IMR-90 (cell line): ENCODE data around the gene STPG4. TPM values are rescaled to one million over a fixed set of nuclear protein-coding genes. Genes with fewer than 3 reads are reported as not detected.

Experiments
- ATAC-seq: fragments of 200-7000 bp; cut with Tn5 transposase; 2 replicates; pipeline ENCODE4 v1.9.1; 2020; ENCODE audit warnings: low read depth, mild to moderate bottlenecking, moderate library complexity
- BruUV-seq: library from RNA; stranded (reverse); fragments of 400-500 nt; replicated peaks from 2 replicates; lab custom pipeline; 2021; lab: Mats Ljungman, UMichigan
- CTCF ChIA-PET: fragments of 300-600 bp; formaldehyde crosslinking; extraction: SDS; loops from one replicate; lab custom pipeline; 2021; ENCODE audit warnings: antibody characterized with exemption; lab: Yijun Ruan, JAX
- POLR2A ChIA-PET: fragments of 300-600 bp; sonication (Branson Sonifier 250); formaldehyde crosslinking; loops from one replicate; lab custom pipeline; 2022; ENCODE audit warnings: antibody characterized with exemption; ENCODE audit not compliant: unreplicated experiment; lab: Charles Lee
- DNase-seq: peaks from one replicate; pipeline ENCODE4 v3.0.0; 2013
- H2AFZ ChIP-seq: replicated peaks from 2 replicates; pipeline ENCODE3; 2013; ENCODE audit warnings: low read length, mild to moderate bottlenecking; ENCODE audit not compliant: poor library complexity
- H2AK5ac ChIP-seq: 2 replicates; pipeline ENCODE4 v1.6.1; 2013; ENCODE audit warnings: low read depth, low read length, inconsistent platforms
- H2AK9ac ChIP-seq: replicated peaks from 2 replicates; pipeline ENCODE3; 2013; ENCODE audit warnings: mild to moderate bottlenecking, low read depth, low read length, moderate library complexity; ENCODE audit not compliant: poor library complexity
- H2BK120ac ChIP-seq: 2 replicates; pipeline ENCODE4 v1.6.1; 2013; ENCODE audit warnings: low read depth, low read length, inconsistent platforms
- H2BK15ac ChIP-seq: 3 replicates; pipeline ENCODE4 v1.6.1; 2013; ENCODE audit warnings: low read depth, low read length, inconsistent platforms
- H2BK20ac ChIP-seq: 2 replicates; pipeline ENCODE4 v1.6.1; 2013; ENCODE audit warnings: low read depth, mild to moderate bottlenecking, inconsistent platforms, low read length, moderate library complexity
- H2BK5ac ChIP-seq: 2 replicates; pipeline ENCODE4 v1.6.1; 2013; ENCODE audit warnings: mild to moderate bottlenecking, low read depth, low read length, inconsistent platforms; ENCODE audit not compliant: poor library complexity, severe bottlenecking
- H3K14ac ChIP-seq: replicated peaks from 2 replicates; pipeline ENCODE4 v1.6.1; 2013; ENCODE audit warnings: low read depth, low read length, inconsistent platforms
- H3K18ac ChIP-seq: 2 replicates; pipeline ENCODE4 v1.6.1; 2013; ENCODE audit warnings: low read depth, low read length, control low read depth
- H3K23ac ChIP-seq: 2 replicates; pipeline ENCODE4 v1.6.1; 2013; ENCODE audit warnings: low read depth, low read length, inconsistent platforms
- H3K27ac ChIP-seq: 2 replicates; pipeline ENCODE4 v1.5.1; 2013; ENCODE audit warnings: mild to moderate bottlenecking, control low read depth, low read length; ENCODE audit not compliant: insufficient read depth
- H3K27me3 ChIP-seq: 2 replicates; pipeline ENCODE4 v1.6.1; 2013; ENCODE audit warnings: low read length; ENCODE audit not compliant: control insufficient read depth, insufficient read depth
- H3K36me3 ChIP-seq: 2 replicates; pipeline ENCODE4 v1.6.1; 2013; ENCODE audit warnings: low read length, mixed read lengths; ENCODE audit not compliant: control insufficient read depth, insufficient read depth
- H3K4ac ChIP-seq: 2 replicates; pipeline ENCODE4 v1.6.1; 2013; ENCODE audit warnings: low read depth, low read length, inconsistent platforms
- H3K4me1 ChIP-seq: 2 replicates; pipeline ENCODE4 v1.6.1; 2013; ENCODE audit warnings: low read length, mixed read lengths; ENCODE audit not compliant: control insufficient read depth, insufficient read depth
- H3K4me2 ChIP-seq: 2 replicates; pipeline ENCODE4 v1.6.1; 2013; ENCODE audit warnings: low read depth, mild to moderate bottlenecking, control low read depth, low read length, moderate library complexity
- H3K4me3 ChIP-seq: 2 replicates; pipeline ENCODE4 v1.5.1; 2013; ENCODE audit warnings: low read depth, mild to moderate bottlenecking, control low read depth, low read length, moderate library complexity; ENCODE audit not compliant: insufficient read depth
- H3K56ac ChIP-seq: 2 replicates; pipeline ENCODE4 v1.6.1; 2013; ENCODE audit warnings: low read length, inconsistent platforms; ENCODE audit not compliant: insufficient read depth; ENCODE audit errors: extremely low read depth
- H3K79me1 ChIP-seq, 2 experiments: 2 replicates each; pipeline ENCODE4 v1.6.1; 2013; ENCODE audit warnings: low read length in 2 of 2, inconsistent platforms in 1 of 2, low read depth in 1 of 2
- H3K9ac ChIP-seq: 2 replicates; pipeline ENCODE4 v1.6.1; 2013; ENCODE audit warnings: low read depth, low read length, control low read depth
- H3K9me1 ChIP-seq: 2 replicates; pipeline ENCODE4 v1.6.1; 2013; ENCODE audit warnings: low read length, inconsistent platforms; ENCODE audit not compliant: insufficient read depth
- H3K9me3 ChIP-seq: 2 replicates; pipeline ENCODE4 v1.6.1; 2013; ENCODE audit warnings: low read length; ENCODE audit not compliant: control insufficient read depth, insufficient read depth
- H4K20me1 ChIP-seq: 2 replicates; pipeline ENCODE4 v1.6.1; 2013; ENCODE audit warnings: low read length, inconsistent platforms; ENCODE audit not compliant: insufficient read depth
- H4K5ac ChIP-seq: 2 replicates; pipeline ENCODE4 v1.6.1; 2013; ENCODE audit warnings: mild to moderate bottlenecking, low read depth, low read length, control low read depth
- H4K8ac ChIP-seq, 2 experiments: 2 replicates each; pipeline ENCODE4 v1.6.1; 2013; ENCODE audit warnings: low read depth in 2 of 2, low read length in 2 of 2, control low read depth in 1 of 2, inconsistent platforms in 1 of 2
- H4K91ac ChIP-seq: 2 replicates; pipeline ENCODE4 v1.6.1; 2013; ENCODE audit warnings: low read depth, low read length, inconsistent platforms; ENCODE audit not compliant: insufficient read depth
- BHLHE40 ChIP-seq: fragments of 150-350 bp; IDR thresholded peaks from 2 replicates; pipeline ENCODE4 v1.6.1; 2016; ENCODE audit warnings: mild to moderate bottlenecking, low read depth, low read length
- CEBPB ChIP-seq: IDR thresholded peaks from 2 replicates; pipeline ENCODE4 v1.6.1; 2012; ENCODE audit warnings: low read depth, low read length, improper control_type of control experiment
- CHD1 ChIP-seq: IDR thresholded peaks from 2 replicates; pipeline ENCODE4 v1.6.1; 2012; ENCODE audit warnings: low read depth, low read length, improper control_type of control experiment
- CTCF ChIP-seq: conservative IDR thresholded peaks from 2 replicates; pipeline ENCODE4 v1.5.1; 2012; ENCODE audit warnings: mild to moderate bottlenecking, low read depth, low read length, improper control_type of control experiment
- ELK1 ChIP-seq: fragments of 150-350 bp; IDR thresholded peaks from 2 replicates; pipeline ENCODE4 v1.6.1; 2016; ENCODE audit warnings: low read depth, mild to moderate bottlenecking, low read length, moderate library complexity, borderline replicate concordance
- MAZ ChIP-seq: IDR thresholded peaks from 2 replicates; pipeline ENCODE4 v1.6.1; 2012; ENCODE audit warnings: low read depth, mild to moderate bottlenecking, low read length, improper control_type of control experiment, moderate library complexity, borderline replicate concordance
- MXI1 ChIP-seq: IDR thresholded peaks from 2 replicates; pipeline ENCODE4 v1.6.1; 2012; ENCODE audit warnings: low read depth, mild to moderate bottlenecking, low read length, moderate library complexity, borderline replicate concordance
- NFE2L2 ChIP-seq: fragments of 150-350 bp; IDR thresholded peaks from 2 replicates; pipeline ENCODE4 v1.6.1; 2016; ENCODE audit warnings: low read depth, mild to moderate bottlenecking, low read length
- POLR2A ChIP-seq: IDR thresholded peaks from 2 replicates; pipeline ENCODE4 v1.6.1; 2012; ENCODE audit warnings: mild to moderate bottlenecking, low read depth, low read length
- RAD21 ChIP-seq: IDR thresholded peaks from 2 replicates; pipeline ENCODE4 v1.6.1; 2012; ENCODE audit warnings: low read length, improper control_type of control experiment
- RCOR1 ChIP-seq: IDR thresholded peaks from 2 replicates; pipeline ENCODE4 v1.6.1; 2012; ENCODE audit warnings: mild to moderate bottlenecking, low read length, improper control_type of control experiment; ENCODE audit not compliant: insufficient replicate concordance
- RFX5 ChIP-seq: IDR thresholded peaks from 2 replicates; pipeline ENCODE4 v1.8.0; 2012; ENCODE audit warnings: low read depth, mild to moderate bottlenecking, low read length, moderate library complexity
- SMC3 ChIP-seq: fragments of 150-350 bp; IDR thresholded peaks from 2 replicates; pipeline ENCODE4 v1.6.1; 2016; ENCODE audit warnings: low read depth, mild to moderate bottlenecking, antibody characterized with exemption, low read length, moderate library complexity
- WGBS, 2 experiments: methylation state at CpG; one replicate each; pipeline versions ENCODE4 v1.1.5 to v1.1.7; 2013; ENCODE audit warnings: missing lambda C conversion rate in 2 of 2; ENCODE audit not compliant: insufficient read length in 1 of 2; ENCODE audit errors: extremely low coverage in 2 of 2; 5-methylcytosine and 5-hydroxymethylcytosine counted together
- dilution Hi-C: fragments of 300-500 bp; cut with HindIII; formaldehyde crosslinking; loops from one replicate; pipeline ENCODE4 v1.14.3; 2018; ENCODE audit warnings: low sequenced_read_pairs; ENCODE audit not compliant: unreplicated experiment
- in situ Hi-C: fragments of 300-500 bp; cut with MboI; formaldehyde crosslinking; loops from 3 replicates; pipeline ENCODE4 v1.14.3; 2019; ENCODE audit warnings: low sequenced_read_pairs, inconsistent platforms, mixed read lengths
- intact Hi-C: fragments of 100-400 bp; cut with micrococcal nuclease; formaldehyde crosslinking; loops from 2 replicates; pipeline ENCODE4 v1.10.0; 2022
- polyA plus RNA-seq, 3 experiments: library from polyadenylated mRNA; depleted of rRNA; stranded (reverse); fragments of >200 nt; gene quantifications; 2 replicates each; pipeline ENCODE4 v1.2.3, GENCODE V29; 2012; ENCODE audit warnings: low replicate concordance in 1 of 3
- total RNA-seq: library from RNA; depleted of rRNA; stranded (reverse); fragments of >200 nt; gene quantifications from 2 replicates; pipeline ENCODE4 v1.2.3, GENCODE V29; 2012

Gene STPG4
- total and polyA plus RNA-seq, 2 of the 4 experiments (the other 2 are of a cell fraction) = 0.12 to 0.18 TPM

GRCh38 chr2:47187069-47187468 is 32.0 kb upstream of the STPG4 start:
- dilution Hi-C loops = no loop called here

More at GRCh38 chr2:47187069-47187468, 32.0 kb upstream of the STPG4 start:
- 0 out of 2 replicates have a peak overlapping the region, but pooled peaks have one; percentile 14 for H3K56ac ChIP-seq
- H4K5ac ChIP-seq = peak overlapping the region; percentile 25; the same call in 1 of the 2 replicates
- no peaks in the 10 kb centered on the region for H3K36me3 ChIP-seq
- CTCF ChIA-PET = no interaction called here
- ATAC-seq (no peak), DNase-seq (no peak)
- BruUV-seq = no TSS peak
- POLR2A ChIA-PET = no interaction called here
- peak overlapping the region; percentile 59 for H2AFZ ChIP-seq
- H2BK20ac ChIP-seq = peak overlapping the region; percentile 61
- H3K27ac ChIP-seq = no peak overlapping the region
- no peaks in the 10 kb centered on the region for H3K27me3 ChIP-seq
- peak overlapping the region; percentile 77 for H2AK5ac ChIP-seq
- in situ Hi-C loops = no loop called here
- H2AK9ac ChIP-seq = no peak overlapping the region
- H3K9ac ChIP-seq = no peak overlapping the region
- peak overlapping the region; percentile 79; the same call in 1 of the 3 replicates for H2BK15ac ChIP-seq
- H3K14ac ChIP-seq = peak overlapping the region; percentile 61
- H3K18ac ChIP-seq = peak overlapping the region; percentile 44
- WGBS, 2 experiments = no CpG with 5 or more reads among the region's 4 CpGs
- H3K23ac ChIP-seq = no peak overlapping the region
- H3K9me1 ChIP-seq = peaks cover under 1% of the 10 kb centered on the region; the same call in 1 of the 2 replicates
- peak overlapping the region; percentile 86 for H2BK120ac ChIP-seq
- no peaks in the 10 kb centered on the region for H4K20me1 ChIP-seq
- H3K4me2 ChIP-seq = no peak overlapping the region
- TF ChIP-seq RAD21 = no peak
- TF ChIP-seq MAZ = no peak
- no peak for TF ChIP-seq BHLHE40
- no peak for TF ChIP-seq RCOR1
- TF ChIP-seq POLR2A = no peak
- TF ChIP-seq SMC3 = no peak
- no peak for TF ChIP-seq CEBPB
- no peak for TF ChIP-seq ELK1
- no peak for TF ChIP-seq CTCF
- no peak for TF ChIP-seq MXI1
- TF ChIP-seq CHD1 = no peak
- no peak for TF ChIP-seq NFE2L2
- no peak for TF ChIP-seq RFX5
- peak overlapping the region; percentile 63 for H4K91ac ChIP-seq
- H2BK5ac ChIP-seq = no peak overlapping the region
- H4K8ac ChIP-seq = peak overlapping the region in 1 of 2 experiments; percentile 61; a peak in 2 of 4 replicates
- no peaks in the 10 kb centered on the region for H3K9me3 ChIP-seq
- intact Hi-C loops = no loop called here
- H3K4me3 ChIP-seq = no peak overlapping the region
- peaks cover 14% of the 10 kb centered on the region for H3K4me1 ChIP-seq
- peak overlapping the region; percentile 71 for H3K4ac ChIP-seq
- H3K79me1 ChIP-seq = peaks cover 0 to 24% of the 10 kb centered on the region in 2 experiments; a peak in 2 of 4 replicates
